ENCODE results near the gene MAP4K4.

DNA sequence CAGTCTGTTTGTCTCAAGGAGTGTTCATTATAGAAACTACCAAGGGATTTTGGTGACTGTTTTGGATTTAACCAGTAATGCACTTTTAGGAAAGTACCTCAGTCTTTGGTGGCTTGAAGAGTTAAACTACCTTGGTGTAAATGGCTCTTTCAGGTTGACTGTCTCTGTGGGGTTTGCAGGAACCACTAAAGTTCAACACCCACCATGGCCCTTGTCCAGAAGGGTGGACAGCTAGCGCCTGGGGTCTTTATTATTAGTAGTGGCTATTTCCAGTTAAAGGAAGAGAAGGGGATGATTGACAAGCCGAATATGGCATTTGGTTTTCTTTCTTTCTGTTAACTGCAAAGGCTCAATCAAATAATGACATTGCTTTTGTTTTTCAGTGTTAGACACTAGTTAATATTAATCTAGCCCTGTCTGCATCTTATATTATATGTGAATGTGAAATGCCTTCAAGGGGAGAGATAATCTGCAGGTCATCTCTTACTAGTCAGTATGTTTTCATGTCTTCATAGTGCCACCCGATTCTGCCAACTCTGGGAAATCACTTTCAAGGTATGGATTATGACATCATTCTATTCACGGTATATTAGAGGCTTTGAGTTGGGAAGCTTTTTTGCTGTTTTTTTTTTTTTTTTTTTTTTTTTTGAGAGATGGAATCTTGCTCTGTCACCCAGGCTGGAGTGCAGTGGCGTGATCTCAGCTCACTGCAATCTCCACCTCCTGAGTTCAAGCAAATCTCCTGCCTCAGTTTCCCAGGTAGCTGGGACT is 56.4 kb downstream of the MAP4K4 start:
- TF ChIP-seq MXI1 (IDR thresholded peaks at IDR 0.05; ENCODE audit: borderline replicate concordance, low read depth, low read length) (no peak), POLR2A (IDR thresholded peaks at IDR 0.05; ENCODE audit: low read depth, low read length) (no peak), CEBPB (IDR thresholded peaks at IDR 0.05; ENCODE audit: low read depth, low read length) (no peak), RAD21 (IDR thresholded peaks at IDR 0.05; ENCODE audit: low read length) (no peak), RFX5 (IDR thresholded peaks at IDR 0.05; ENCODE audit: low read depth, low read length) (no peak), NFE2L2 (IDR thresholded peaks at IDR 0.05; ENCODE audit: low read depth, low read length) (no peak), MAZ (IDR thresholded peaks at IDR 0.05; ENCODE audit: borderline replicate concordance, low read depth, low read length) (no peak), RCOR1 (IDR thresholded peaks at IDR 0.05; ENCODE audit: insufficient replicate concordance, low read length) (no peak), FOS (IDR thresholded peaks at IDR 0.05; ENCODE audit: low read depth, low read length) (no peak), SMC3 (IDR thresholded peaks at IDR 0.05; ENCODE audit: low read depth, low read length) (no peak), BHLHE40 (IDR thresholded peaks at IDR 0.05; ENCODE audit: low read depth, low read length) (no peak)
- TF ChIP-seq, protein P1, sequence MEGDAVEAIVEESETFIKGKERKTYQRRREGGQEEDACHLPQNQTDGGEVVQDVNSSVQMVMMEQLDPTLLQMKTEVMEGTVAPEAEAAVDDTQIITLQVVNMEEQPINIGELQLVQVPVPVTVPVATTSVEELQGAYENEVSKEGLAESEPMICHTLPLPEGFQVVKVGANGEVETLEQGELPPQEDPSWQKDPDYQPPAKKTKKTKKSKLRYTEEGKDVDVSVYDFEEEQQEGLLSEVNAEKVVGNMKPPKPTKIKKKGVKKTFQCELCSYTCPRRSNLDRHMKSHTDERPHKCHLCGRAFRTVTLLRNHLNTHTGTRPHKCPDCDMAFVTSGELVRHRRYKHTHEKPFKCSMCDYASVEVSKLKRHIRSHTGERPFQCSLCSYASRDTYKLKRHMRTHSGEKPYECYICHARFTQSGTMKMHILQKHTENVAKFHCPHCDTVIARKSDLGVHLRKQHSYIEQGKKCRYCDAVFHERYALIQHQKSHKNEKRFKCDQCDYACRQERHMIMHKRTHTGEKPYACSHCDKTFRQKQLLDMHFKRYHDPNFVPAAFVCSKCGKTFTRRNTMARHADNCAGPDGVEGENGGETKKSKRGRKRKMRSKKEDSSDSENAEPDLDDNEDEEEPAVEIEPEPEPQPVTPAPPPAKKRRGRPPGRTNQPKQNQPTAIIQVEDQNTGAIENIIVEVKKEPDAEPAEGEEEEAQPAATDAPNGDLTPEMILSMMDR (conservative IDR thresholded peaks at IDR 0.05; ENCODE audit: low read depth, low read length): no peak
- TF ChIP-seq, protein P2, sequence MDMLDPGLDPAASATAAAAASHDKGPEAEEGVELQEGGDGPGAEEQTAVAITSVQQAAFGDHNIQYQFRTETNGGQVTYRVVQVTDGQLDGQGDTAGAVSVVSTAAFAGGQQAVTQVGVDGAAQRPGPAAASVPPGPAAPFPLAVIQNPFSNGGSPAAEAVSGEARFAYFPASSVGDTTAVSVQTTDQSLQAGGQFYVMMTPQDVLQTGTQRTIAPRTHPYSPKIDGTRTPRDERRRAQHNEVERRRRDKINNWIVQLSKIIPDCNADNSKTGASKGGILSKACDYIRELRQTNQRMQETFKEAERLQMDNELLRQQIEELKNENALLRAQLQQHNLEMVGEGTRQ (IDR thresholded peaks at IDR 0.05; ENCODE audit: low read depth, low read length): no peak
- TF ChIP-seq, protein P3, sequence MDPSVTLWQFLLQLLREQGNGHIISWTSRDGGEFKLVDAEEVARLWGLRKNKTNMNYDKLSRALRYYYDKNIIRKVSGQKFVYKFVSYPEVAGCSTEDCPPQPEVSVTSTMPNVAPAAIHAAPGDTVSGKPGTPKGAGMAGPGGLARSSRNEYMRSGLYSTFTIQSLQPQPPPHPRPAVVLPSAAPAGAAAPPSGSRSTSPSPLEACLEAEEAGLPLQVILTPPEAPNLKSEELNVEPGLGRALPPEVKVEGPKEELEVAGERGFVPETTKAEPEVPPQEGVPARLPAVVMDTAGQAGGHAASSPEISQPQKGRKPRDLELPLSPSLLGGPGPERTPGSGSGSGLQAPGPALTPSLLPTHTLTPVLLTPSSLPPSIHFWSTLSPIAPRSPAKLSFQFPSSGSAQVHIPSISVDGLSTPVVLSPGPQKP (IDR thresholded peaks at IDR 0.05; ENCODE audit: borderline replicate concordance, low read depth, low read length): no peak
